GM19328 (cell line): ENCODE data around the gene TPSG1.

Experiments used
- ATAC-seq: cut with Tn5 transposase; IDR thresholded peaks from one replicate; pipeline ENCODE4 v1.9.1; 2021; ENCODE audit warnings: mild to moderate bottlenecking, moderate library complexity; ENCODE audit not compliant: unreplicated experiment

The TPSG1 gene

GRCh38 chr16:1181404-1182315, 43.4 kb downstream of the TPSG1 start:
- no peak for ATAC-seq

DNA sequence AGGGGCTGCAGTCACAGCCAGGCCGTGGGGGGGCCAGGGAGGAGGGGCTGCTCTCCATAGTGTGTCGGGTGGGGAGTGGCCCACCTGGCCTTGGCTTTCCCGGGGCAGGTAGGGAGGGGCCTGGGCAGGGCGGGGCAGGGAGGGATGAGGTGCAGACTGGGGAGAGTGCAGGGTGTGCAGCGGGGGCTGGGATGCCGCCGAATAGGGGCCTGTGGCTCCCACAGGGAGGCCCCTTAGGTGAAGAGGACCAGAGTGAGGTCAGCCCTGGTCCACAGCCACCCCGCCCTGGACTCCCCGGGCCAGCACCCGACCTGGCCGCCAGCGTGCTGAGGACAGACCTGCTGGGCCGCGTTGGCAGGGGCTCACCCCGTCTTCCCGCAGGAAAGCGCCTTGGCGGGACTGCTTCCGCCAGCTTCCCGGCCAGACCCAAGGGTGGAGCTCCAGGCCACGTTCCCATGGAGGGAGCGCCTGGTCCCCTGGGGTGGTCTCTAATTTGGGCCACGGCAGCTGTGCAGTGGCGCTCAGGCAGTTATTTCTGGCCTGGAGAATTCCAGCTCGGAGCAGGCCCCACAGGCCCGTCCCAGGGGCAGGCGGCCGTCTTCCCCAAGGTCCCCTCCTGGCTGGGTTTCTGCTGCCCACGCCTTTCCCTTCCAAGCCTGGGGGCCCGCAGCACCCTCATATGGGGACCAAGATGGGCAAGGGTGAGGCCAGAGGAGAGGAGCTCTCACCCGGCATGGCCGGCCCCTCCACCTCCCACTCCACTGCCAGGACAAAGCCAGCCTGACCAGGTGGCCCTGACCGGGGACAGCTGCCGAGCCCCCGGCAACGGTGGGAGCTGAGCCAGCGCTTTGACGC, 44.3 kb downstream of the TPSG1 start:
- no peak for ATAC-seq

GRCh38 chr16:1178295-1178910, 46.7 kb downstream of the TPSG1 start:
- no peak for ATAC-seq

DNA sequence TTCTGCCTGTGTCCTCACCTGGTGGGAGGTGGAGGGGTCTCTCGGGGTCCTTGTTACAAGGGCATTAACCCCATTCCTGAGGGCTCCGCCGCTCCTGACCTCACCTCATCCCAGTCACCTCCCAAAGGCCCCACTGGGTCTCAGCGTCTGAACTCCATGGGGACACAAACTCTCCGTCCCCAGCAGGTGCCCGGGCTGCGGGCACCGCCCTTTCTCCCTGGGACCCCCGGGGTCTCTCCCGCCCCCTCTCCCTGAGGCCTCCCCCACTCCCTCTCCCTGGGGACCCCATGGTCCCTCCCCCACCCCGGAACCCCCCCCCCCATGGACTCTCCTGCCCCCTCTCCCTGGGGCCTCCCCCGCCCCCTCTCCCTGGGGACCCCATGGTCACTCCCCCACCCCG, 47.3 kb downstream of the TPSG1 start:
- no peak for ATAC-seq

DNA sequence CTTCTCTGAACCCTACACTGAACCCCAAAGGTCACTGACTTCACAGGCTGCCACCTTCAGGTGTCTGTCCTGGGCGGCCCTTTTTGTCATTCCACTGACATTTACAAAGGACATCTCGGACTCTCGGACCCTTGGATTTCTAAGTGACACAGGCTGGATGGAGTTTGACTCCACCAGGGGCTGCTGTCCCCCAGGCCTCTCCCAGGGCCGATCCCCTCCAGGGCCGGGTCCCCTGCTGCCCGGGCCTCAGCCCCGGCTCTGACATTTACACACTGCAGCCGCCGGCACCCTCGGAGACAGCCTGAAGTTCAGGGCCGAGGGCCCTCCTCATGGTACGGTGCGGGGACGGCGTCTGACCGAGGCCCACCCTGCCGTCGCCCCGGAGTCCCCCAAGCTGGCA, 48.0 kb downstream of the TPSG1 start:
- ATAC-seq: no peak

DNA sequence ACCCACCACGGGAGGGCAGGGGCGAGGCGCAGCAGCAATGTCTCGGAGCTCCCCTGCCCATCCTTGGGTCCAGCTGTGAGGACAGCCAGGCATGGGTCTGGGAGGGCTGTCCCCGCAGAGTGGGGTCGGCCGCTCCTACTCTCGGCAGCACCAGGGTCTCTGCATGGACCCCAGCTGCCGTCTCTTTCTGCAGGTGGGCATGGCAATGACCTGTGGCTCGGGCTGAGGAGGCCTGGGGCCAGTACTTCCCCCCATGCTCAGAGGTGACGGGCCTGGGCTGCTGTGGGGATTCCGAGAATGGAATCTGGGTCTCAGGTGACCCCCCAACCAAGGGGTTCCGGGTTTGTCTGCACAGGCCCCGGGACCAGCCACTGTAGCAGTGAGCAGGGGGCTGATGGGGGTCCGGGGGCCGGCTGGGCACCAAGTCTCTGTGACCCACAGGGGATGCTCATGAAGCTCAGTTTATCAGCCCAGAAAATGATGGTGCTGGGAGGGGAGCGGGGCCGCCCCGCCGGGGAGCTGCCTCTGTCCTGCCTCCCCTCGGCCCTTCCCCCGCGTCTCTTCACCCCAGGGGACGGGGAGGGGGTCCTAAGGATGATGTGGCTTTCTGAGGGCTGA, 48.7 kb downstream of the TPSG1 start:
- ATAC-seq: no peak

DNA sequence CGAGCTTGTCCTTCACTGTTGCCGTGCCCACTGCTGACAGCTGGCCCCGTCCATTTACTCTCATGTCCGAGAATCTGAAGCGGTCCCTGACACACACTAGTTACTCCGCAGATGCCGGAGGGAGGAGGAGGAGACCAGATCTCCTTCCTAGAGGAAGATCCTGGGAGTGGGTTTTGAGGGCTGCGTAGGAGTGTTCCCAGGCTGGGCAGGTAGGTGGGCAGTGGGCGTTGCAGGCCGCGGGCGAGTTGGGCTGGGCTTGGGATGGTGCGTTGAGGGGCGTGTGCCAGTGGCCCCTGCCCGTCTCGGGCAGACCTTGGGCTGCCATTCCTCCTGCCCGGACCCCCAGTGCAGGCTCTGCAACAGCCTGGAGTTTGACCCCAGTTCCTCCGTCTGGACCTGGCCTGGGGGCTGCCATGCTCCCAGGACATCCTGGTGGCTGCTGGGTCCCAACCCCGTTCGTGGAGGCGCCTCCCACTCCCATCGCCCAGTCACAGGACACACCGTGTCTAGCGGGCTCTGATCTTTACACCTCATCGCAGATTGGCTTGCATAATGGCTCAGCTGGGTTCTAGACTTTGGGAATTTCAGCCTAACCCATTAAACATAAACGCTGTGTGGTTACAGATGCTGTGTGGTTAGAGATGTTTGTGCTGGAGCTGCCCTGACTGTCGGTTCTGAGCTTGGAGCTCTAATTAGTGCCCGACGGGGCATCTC, 49.3 kb downstream of the TPSG1 start:
- ATAC-seq: no peak

DNA sequence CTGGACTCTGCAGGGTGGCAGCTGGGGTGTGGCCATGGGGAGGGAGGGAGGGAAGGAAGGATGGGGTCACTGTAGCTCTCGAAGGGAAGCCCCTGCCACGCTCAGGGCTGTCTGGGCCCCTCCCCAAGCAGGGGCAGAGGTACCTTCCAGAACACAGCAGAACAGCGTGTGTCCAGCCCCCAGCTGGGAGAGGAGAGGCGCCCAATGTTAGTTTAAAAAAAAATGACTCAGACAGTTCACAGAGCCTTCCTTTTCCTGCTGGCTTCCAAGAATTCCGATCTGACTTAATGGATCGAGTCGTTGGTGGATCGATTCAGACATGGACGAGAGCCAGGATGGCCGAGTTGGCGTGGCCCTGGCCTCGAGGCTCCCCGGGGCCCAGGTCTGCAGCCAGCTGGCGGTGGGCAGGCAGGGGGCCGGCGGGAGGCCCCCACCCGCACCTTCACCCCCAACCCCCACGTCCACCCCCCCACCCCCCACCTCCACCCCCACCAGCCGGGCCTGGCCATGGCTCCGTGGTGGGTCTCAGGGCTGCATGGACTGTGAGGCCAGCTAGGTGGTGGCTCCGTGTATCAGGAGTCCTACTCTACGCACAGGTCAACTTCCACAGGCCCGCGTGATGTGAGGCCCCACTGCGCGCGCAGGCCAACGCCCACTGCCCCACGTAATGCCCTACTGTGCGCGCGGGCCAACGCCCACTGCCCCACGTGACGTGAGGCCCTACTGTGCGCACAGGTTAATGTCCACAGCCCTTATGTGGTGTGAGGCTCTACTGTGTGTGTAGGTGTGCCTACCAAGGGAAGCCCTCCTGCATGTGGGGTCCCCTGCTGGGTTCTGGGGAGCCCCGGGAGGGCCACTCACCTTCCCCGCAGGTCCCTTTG, 50.4 kb downstream of the TPSG1 start:
- no peak for ATAC-seq

DNA sequence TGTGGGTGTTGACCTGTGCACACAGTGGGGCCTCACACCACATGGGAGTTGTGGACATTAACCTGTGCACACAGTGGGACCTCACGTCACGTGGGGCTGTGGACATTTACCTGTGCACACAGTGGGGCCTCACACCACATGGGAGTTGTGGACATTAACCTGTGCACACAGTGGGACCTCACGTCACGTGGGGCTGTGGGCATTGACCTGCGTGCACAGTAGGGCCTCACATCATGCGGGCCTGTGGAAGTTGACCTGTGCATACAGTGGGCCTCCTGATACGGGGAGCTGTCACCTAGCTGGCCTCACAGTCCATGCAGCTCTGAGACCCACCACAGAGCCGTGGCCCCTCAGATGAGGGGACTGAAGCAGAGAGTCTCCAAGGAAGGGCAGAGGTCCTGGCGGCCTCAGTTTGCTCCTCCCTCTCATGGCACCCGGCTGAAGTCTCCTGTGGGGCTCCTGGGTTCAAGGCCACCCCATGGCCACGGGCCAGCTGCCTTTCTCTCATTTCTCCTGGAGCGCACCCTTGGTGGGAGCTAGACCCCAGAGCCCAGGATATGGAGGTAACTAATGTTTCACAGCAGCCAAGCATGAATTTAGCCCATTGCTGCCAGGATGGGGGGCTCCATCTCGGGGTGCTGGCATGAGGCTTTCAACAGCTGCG, 51.1 kb downstream of the TPSG1 start:
- ATAC-seq: no peak

GRCh38 chr16:1172651-1173050, 52.4 kb downstream of the TPSG1 start:
- ATAC-seq: no peak

- ATAC-seq: no peak
These were observed 53.1 kb downstream of the TPSG1 start for GRCh38 chr16:1171854-1172428.
